Liver (tissue), 9 donors: ENCODE results near the gene PKHD1. TPM values are rescaled to one million over a fixed set of nuclear protein-coding genes. Genes with fewer than 3 reads are reported as not detected.

Experiments
- DNase-seq: peaks from one replicate; pipeline ENCODE4 v3.0.0-alpha.2; 2017; ENCODE audit warnings: low spot score
- H3K27ac ChIP-seq, 2 donors: one replicate each; pipeline ENCODE4 v1.7.0; 2013; ENCODE audit warnings: inconsistent platforms in 2 of 2, low read length in 2 of 2, control low read depth in 1 of 2, low read depth in 1 of 2, mild to moderate bottlenecking in 1 of 2
- H3K27me3 ChIP-seq, 4 donors: one replicate each; pipeline versions ENCODE4 v1.6.1 to v1.7.0; 2013; ENCODE audit warnings: low read length in 3 of 4, inconsistent platforms in 1 of 4, mild to moderate bottlenecking in 1 of 4, moderate library complexity in 1 of 4; ENCODE audit not compliant: control insufficient read depth in 4 of 4, insufficient read depth in 4 of 4
- H3K36me3 ChIP-seq, 4 donors: one replicate each; pipeline versions ENCODE4 v1.6.1 to v1.7.0; 2013; ENCODE audit warnings: low read length in 3 of 4, mild to moderate bottlenecking in 3 of 4, low read depth in 1 of 4, moderate library complexity in 1 of 4; ENCODE audit not compliant: control insufficient read depth in 4 of 4, insufficient read depth in 3 of 4
- H3K4me1 ChIP-seq, 4 donors: one replicate each; pipeline versions ENCODE4 v1.6.1 to v1.7.0; 2013; ENCODE audit warnings: low read length in 3 of 4, mild to moderate bottlenecking in 3 of 4, moderate library complexity in 1 of 4; ENCODE audit not compliant: control insufficient read depth in 4 of 4, insufficient read depth in 4 of 4
- H3K4me3 ChIP-seq, 3 donors: one replicate each; pipeline versions ENCODE4 v1.6.1 to v1.7.0; 2013; ENCODE audit warnings: low read length in 3 of 3, control low read depth in 1 of 3, low read depth in 1 of 3, mild to moderate bottlenecking in 1 of 3
- H3K9ac ChIP-seq, 2 donors: one replicate each; pipeline ENCODE4 v1.7.0; 2013; ENCODE audit warnings: low read length in 2 of 2, mild to moderate bottlenecking in 2 of 2, moderate library complexity in 2 of 2, control low read depth in 1 of 2, low read depth in 1 of 2
- H3K9me3 ChIP-seq, 4 donors: one replicate each; pipeline versions ENCODE4 v1.6.1 to v1.7.0; 2013; ENCODE audit warnings: low read length in 3 of 4; ENCODE audit not compliant: control insufficient read depth in 4 of 4
- ATF3 ChIP-seq: IDR thresholded peaks from 2 replicates; pipeline ENCODE4 v1.6.1; 2016; ENCODE audit warnings: antibody characterized with exemption
- EGR1 ChIP-seq, 2 donors: IDR thresholded peaks; 2 replicates each; pipeline ENCODE4 v1.6.1; 2016 to 2018; ENCODE audit warnings: antibody characterized with exemption in 2 of 2, low read depth in 2 of 2
- FOXA1 ChIP-seq: IDR thresholded peaks from 2 replicates; pipeline ENCODE4 v1.6.1; 2016; ENCODE audit warnings: antibody characterized with exemption
- FOXA2 ChIP-seq: IDR thresholded peaks from 2 replicates; pipeline ENCODE4 v1.6.1; 2016; ENCODE audit warnings: antibody characterized with exemption
- GABPA ChIP-seq, 2 donors: IDR thresholded peaks in 1 of 2; conservative IDR thresholded peaks in 1 of 2; 2 replicates each; pipeline ENCODE4 v1.6.1; 2016; ENCODE audit warnings: antibody characterized with exemption in 2 of 2, mild to moderate bottlenecking in 1 of 2, moderate library complexity in 1 of 2
- HNF4A ChIP-seq, 2 donors: conservative IDR thresholded peaks; 2 replicates each; pipeline ENCODE4 v1.6.1; 2016; ENCODE audit warnings: antibody characterized with exemption in 2 of 2, mild to moderate bottlenecking in 2 of 2
- HNF4G ChIP-seq: IDR thresholded peaks from 2 replicates; pipeline ENCODE4 v1.6.1; 2016; ENCODE audit warnings: antibody characterized with exemption
- JUND ChIP-seq, 2 donors: IDR thresholded peaks; 2 replicates each; pipeline ENCODE4 v1.6.1; 2016; ENCODE audit warnings: antibody characterized with exemption in 2 of 2
- MAX ChIP-seq: IDR thresholded peaks from 2 replicates; pipeline ENCODE4 v1.6.1; 2016; ENCODE audit warnings: antibody characterized with exemption
- NR2F2 ChIP-seq: IDR thresholded peaks from 2 replicates; pipeline ENCODE4 v1.6.1; 2016; ENCODE audit warnings: antibody characterized with exemption
- RAD21 ChIP-seq, 2 donors: IDR thresholded peaks; 2 replicates each; pipeline ENCODE4 v1.6.1; 2016; ENCODE audit warnings: antibody characterized with exemption in 2 of 2, mild to moderate bottlenecking in 2 of 2
- RXRA ChIP-seq, 2 donors: IDR thresholded peaks; 2 replicates each; pipeline ENCODE4 v1.6.1; 2017 to 2018; ENCODE audit warnings: antibody characterized with exemption in 2 of 2, mild to moderate bottlenecking in 1 of 2
- SP1 ChIP-seq: IDR thresholded peaks from 2 replicates; pipeline ENCODE4 v1.6.1; 2018; ENCODE audit warnings: antibody characterized with exemption, mild to moderate bottlenecking
- TAF1 ChIP-seq: conservative IDR thresholded peaks from 2 replicates; pipeline ENCODE4 v1.6.1; 2016; ENCODE audit warnings: antibody characterized with exemption, mild to moderate bottlenecking
- YY1 ChIP-seq: IDR thresholded peaks from 2 replicates; pipeline ENCODE4 v1.6.1; 2016; ENCODE audit warnings: antibody characterized with exemption, mild to moderate bottlenecking
- ZBTB33 ChIP-seq: IDR thresholded peaks from 2 replicates; pipeline ENCODE4 v1.6.1; 2016; ENCODE audit warnings: antibody characterized with exemption
- WGBS: extraction: QIAGEN DNeasy Blood & Tissue Kit; methylation state at CpG from one replicate; pipeline ENCODE4 v1.1.7; 2013; 5-methylcytosine and 5-hydroxymethylcytosine counted together
- polyA plus RNA-seq, 2 donors: library from polyadenylated mRNA; stranded (reverse) in 1 of 2; unstranded in 1 of 2; fragments of 200-250 nt in 1 of 2; fragments of >200 nt in 1 of 2; fragmentation: Nextera tagmentation in 1 of 2; extraction: Ambion mirVana in 1 of 2; gene quantifications; one replicate each; pipeline versions ENCODE4 v1.2.1 to v1.2.3, GENCODE V29; 2013 to 2015
- total RNA-seq, 2 donors: library from RNA; depleted of rRNA; stranded (reverse); fragments of >200 nt; gene quantifications; one replicate each; pipeline ENCODE4 v1.2.3, GENCODE V29; 2014
- TF ChIP-seq, protein P1 (sequence below): IDR thresholded peaks from 2 replicates; pipeline ENCODE4 v1.6.1; 2016; ENCODE audit warnings: antibody characterized with exemption, mild to moderate bottlenecking
- TF ChIP-seq, protein P2 (sequence below): fragments of 150-350 bp; IDR thresholded peaks from 2 replicates; pipeline ENCODE4 v1.5.1; 2017; ENCODE audit warnings: improper control_type of control experiment, low read depth, low read length; ENCODE audit not compliant: missing input control
- donor health status: healthy.
- donor health status: healthy.
- donor health status: healthy.
- donor health status: healthy.
- donor health status: healthy.

The PKHD1 gene
- total and polyA plus RNA-seq, 4 donors: 0.45 to 10.6 (median 3.2) TPM

- TF ChIP-seq YY1 (no peak), FOXA1 (no peak), TAF1 (no peak), FOXA2 (no peak), HNF4G (no peak), ZBTB33 (no peak), HNF4A (conservative IDR thresholded peaks at IDR 0.05) (no peak), JUND (IDR thresholded peaks at IDR 0.05) (no peak), RXRA (IDR thresholded peaks at IDR 0.05) (no peak), RAD21 (IDR thresholded peaks at IDR 0.05) (no peak), SP1 (no peak), EGR1 (IDR thresholded peaks at IDR 0.05; ENCODE audit: low read depth in 2 of 2) (no peak), ATF3 (no peak)
- no peak overlapping the region for H3K27ac ChIP-seq
- no peaks in the 10 kb centered on the region for H3K27me3 ChIP-seq
- H3K9me3 ChIP-seq: no peaks in the 10 kb centered on the region
- H3K36me3 ChIP-seq: no peaks in the 10 kb centered on the region
- WGBS: 94% methylated on average over 1 of the region's 1 CpG
- no peak overlapping the region for H3K4me3 ChIP-seq
- DNase-seq: no peak
- no peak overlapping the region for H3K9ac ChIP-seq
- H3K4me1 ChIP-seq: no peaks in the 10 kb centered on the region
Measured at GRCh38 chr6:51989789-51990188, 97.6 kb downstream of the PKHD1 start.

GRCh38 chr6:51986864-51987263 lies 100.5 kb downstream of the PKHD1 start:
- Histone ChIP-seq H3K36me3 (no peaks in the 10 kb centered on the region), H3K27ac (no peak overlapping the region), H3K4me3 (no peak overlapping the region), H3K4me1 (no peaks in the 10 kb centered on the region), H3K27me3 (no peaks in the 10 kb centered on the region), H3K9me3 (no peaks in the 10 kb centered on the region), H3K9ac (no peak overlapping the region)
- 89% methylated on average over 5 of the region's 5 CpGs for WGBS
- TF ChIP-seq ATF3 (no peak), YY1 (no peak), HNF4G (no peak), FOXA1 (no peak), MAX (no peak), EGR1 (IDR thresholded peaks at IDR 0.05; ENCODE audit: low read depth in 2 of 2) (no peak), HNF4A (conservative IDR thresholded peaks at IDR 0.05) (no peak), SP1 (no peak), NR2F2 (no peak), TAF1 (no peak), RAD21 (IDR thresholded peaks at IDR 0.05) (no peak), JUND (IDR thresholded peaks at IDR 0.05) (no peak), RXRA (IDR thresholded peaks at IDR 0.05) (no peak), FOXA2 (no peak), GABPA (IDR thresholded peaks at IDR 0.05 in 1 of 2, conservative IDR thresholded peaks at IDR 0.05 in 1 of 2) (no peak), ZBTB33 (no peak)
- TF ChIP-seq, protein P1, sequence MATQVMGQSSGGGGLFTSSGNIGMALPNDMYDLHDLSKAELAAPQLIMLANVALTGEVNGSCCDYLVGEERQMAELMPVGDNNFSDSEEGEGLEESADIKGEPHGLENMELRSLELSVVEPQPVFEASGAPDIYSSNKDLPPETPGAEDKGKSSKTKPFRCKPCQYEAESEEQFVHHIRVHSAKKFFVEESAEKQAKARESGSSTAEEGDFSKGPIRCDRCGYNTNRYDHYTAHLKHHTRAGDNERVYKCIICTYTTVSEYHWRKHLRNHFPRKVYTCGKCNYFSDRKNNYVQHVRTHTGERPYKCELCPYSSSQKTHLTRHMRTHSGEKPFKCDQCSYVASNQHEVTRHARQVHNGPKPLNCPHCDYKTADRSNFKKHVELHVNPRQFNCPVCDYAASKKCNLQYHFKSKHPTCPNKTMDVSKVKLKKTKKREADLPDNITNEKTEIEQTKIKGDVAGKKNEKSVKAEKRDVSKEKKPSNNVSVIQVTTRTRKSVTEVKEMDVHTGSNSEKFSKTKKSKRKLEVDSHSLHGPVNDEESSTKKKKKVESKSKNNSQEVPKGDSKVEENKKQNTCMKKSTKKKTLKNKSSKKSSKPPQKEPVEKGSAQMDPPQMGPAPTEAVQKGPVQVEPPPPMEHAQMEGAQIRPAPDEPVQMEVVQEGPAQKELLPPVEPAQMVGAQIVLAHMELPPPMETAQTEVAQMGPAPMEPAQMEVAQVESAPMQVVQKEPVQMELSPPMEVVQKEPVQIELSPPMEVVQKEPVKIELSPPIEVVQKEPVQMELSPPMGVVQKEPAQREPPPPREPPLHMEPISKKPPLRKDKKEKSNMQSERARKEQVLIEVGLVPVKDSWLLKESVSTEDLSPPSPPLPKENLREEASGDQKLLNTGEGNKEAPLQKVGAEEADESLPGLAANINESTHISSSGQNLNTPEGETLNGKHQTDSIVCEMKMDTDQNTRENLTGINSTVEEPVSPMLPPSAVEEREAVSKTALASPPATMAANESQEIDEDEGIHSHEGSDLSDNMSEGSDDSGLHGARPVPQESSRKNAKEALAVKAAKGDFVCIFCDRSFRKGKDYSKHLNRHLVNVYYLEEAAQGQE: no peak
- TF ChIP-seq, protein P2, sequence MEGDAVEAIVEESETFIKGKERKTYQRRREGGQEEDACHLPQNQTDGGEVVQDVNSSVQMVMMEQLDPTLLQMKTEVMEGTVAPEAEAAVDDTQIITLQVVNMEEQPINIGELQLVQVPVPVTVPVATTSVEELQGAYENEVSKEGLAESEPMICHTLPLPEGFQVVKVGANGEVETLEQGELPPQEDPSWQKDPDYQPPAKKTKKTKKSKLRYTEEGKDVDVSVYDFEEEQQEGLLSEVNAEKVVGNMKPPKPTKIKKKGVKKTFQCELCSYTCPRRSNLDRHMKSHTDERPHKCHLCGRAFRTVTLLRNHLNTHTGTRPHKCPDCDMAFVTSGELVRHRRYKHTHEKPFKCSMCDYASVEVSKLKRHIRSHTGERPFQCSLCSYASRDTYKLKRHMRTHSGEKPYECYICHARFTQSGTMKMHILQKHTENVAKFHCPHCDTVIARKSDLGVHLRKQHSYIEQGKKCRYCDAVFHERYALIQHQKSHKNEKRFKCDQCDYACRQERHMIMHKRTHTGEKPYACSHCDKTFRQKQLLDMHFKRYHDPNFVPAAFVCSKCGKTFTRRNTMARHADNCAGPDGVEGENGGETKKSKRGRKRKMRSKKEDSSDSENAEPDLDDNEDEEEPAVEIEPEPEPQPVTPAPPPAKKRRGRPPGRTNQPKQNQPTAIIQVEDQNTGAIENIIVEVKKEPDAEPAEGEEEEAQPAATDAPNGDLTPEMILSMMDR: no peak
- DNase-seq: no peak
